GM19023 (cell line): ENCODE measurements around the gene KCNJ12.

Source experiments
- ATAC-seq: cut with Tn5 transposase; IDR thresholded peaks from one replicate; pipeline ENCODE4 v1.9.1; 2021; ENCODE audit warnings: mild to moderate bottlenecking, moderate library complexity; ENCODE audit not compliant: unreplicated experiment

The KCNJ12 gene

DNA sequence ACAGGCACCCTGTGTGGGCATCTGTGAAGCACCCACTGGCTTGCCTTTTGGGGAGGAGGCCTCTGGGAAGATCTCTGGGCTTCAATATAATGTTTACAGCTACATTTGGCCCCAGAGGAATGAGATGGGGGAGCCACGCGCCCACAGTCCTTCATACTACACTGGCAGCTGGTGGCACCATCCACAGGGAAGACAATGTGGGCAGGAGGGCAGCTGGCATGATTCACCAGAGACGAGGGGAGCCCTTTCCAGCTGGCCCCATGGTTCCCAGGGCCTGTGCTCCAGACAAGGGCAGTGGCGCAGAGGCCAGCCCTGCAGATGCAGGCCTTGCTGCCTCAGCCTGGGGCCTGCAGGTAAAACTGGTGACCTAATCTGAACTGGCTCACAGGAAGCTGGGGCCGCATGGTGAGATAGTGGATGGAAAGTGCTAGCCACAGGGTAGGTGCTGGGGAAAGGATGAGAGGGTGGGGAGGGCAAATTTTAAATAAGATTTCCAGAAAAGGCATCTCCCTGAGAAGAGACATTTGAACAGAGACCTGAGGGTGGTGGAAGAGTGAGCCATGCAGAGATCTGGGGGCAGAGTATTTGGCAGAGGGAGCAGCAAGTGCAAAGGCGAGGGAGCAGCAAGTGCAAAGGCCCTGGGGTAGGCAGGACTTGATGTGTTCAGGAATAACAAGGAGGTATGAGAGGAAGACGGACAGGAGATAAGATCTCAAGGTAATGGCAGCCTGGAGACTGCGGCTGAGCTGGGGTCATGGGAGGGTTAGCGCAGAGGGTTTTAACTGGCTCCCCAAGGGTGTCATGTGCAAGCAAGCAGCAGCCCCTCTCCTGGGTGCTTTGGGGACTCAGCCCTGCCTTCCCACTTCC, 12.1 kb upstream of the KCNJ12 start:
- no peak for ATAC-seq

DNA sequence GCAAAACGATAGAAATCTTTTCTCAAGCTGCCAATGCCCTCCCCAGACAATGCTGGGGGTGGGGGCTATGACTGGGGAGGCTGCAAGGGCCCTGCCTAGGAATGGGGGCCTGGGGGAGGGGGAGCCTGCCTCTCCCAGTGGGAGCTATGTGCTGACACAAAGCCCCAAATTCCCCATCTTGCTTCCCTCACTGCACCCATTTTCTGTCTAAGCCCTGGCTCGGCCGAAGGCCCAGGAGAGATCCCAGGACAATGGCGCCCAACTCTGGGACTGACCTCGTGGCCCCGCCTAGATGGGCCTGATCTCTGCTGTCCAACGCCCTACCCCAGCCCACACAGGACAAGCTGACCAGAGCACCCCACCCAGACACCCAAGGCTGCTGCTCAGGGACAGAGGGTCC, 11.1 kb upstream of the KCNJ12 start:
- no peak for ATAC-seq

DNA sequence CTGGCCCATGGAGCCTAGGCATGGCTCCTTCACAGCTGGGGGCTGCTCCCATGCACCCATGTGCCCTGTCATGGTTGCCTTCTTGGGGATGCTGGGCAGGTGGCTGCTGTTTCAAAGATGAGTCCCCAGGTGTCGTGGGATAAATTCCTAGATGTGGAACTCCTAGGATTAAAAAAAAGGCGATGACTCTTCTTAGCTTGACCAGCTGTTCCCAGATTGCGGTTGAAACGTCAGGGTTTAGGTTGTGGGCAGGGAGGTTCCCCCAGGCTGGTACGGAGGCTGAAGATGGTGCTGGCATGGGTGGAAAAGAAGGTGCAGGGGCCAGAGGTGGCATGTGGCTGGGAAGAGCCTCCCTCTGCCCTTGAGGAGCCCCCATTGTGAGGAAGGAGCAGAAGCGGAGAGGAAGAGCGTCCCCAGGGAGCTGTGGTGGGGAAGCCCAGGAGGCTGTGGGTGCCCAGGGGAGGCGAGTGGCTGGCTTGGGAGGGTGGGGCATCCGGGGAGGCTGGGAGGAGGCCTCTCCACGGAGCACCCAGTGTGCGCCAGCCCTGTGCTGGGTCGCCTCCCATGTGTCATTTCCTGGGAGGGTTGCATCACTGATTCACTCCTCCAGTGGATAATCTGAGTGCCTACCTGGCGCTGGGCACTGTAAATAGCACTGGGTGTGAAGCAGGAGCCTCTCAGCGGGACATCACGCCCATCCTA, 7.5 kb upstream of the KCNJ12 start:
- ATAC-seq, result no peak

DNA sequence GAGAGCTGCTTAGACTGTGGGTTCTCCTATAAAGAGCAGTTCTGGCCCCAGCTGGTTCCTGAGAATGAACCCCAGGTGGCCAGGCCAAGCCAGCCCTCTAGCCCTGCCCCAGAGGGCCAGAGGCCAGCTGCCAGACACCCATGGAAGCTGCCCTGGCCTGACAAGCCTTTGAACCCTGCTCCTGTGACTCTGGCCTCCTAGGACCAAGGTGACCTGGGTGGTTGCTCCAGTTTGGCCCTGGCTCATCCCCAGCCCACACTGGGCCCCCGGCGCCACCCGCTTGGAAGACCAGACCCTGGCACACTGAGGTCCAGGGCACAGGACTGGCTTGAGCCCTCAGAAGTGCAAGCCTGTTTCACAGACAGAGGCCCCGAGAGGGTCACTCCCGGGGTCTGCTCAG, 6.8 kb upstream of the KCNJ12 start:
- no peak for ATAC-seq

DNA sequence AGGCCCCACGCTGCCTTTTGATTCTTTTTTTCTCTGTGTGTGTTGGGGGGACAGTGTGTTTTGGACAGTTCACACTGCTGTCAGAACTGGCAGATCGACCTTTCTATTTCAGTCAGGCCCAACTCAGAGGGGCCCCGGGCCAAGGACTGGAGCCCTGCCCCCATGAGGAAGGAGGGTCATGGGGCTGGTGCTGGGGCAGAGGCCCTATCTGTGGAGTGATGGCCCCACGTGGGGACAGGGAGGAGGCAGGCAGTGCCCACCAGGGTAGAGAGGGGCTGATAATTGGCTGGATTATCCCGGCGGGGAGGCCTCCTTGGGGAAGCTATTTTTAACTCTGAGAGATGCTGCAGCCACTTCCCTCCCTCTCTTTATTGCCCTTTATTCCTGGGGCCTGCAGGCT, 5.7 kb upstream of the KCNJ12 start:
- no peak for ATAC-seq

DNA sequence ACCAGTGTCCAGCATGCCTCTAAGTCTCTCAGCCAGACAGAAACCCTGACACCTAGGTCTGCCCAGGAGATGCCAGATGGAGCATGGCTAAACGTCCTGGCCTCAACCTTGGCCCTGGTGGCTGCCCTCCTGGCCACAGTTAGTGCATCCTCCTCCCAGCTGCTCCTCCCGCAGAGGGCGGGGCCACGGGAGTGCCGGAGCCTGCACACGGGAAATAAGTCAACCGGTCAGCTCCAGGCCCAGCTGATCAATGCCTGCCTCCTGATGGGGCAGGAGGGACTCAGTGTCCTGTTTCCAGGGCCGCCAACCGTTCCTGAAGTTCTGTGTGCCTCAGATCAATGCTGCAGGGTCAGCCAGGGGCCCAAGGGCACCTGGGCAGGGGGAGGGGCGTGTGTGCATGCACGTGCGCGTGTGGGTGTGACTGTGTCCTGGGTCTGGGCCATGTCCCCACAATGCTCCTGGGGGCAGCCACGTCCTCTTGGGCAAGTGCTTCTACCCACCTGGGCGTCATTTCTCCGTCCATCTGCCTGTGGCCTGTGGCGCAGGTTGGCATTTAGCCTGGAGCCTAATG, 4.6 kb upstream of the KCNJ12 start:
- no peak for ATAC-seq

DNA sequence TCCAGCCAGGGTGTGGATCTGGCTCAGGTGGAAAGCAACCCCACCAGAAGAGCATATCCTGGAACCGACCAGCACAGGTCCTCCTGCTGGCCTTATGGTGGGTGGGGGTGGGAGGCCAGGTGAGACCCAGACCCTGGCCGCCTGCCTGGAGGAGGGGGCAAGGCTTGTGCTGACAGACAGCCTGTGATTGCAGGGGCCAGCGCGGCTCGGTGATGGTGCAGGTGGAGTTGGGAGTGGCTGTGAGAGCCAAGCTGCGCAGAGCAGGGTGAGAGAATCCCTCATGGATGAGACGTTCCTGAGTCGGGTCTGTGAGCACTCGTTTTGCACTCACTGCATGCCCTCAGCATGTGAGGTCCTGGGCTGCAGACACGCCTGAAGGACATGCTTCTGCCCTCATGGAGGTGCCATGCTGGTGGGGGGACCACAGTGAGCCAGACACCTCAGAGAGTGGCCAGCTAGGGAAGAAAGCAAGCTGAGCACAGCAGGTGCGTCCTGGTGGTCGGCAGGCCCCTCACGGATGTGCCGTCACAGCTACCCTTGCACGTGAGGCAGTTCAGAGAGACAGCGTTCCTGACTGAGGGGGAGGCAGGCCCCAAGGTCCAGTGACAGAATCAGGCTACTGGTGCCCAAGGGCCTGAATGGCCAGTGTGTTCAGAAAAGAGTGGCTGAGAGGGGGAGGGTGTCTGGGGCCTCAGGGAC, 3.8 kb upstream of the KCNJ12 start:
- no peak for ATAC-seq

DNA sequence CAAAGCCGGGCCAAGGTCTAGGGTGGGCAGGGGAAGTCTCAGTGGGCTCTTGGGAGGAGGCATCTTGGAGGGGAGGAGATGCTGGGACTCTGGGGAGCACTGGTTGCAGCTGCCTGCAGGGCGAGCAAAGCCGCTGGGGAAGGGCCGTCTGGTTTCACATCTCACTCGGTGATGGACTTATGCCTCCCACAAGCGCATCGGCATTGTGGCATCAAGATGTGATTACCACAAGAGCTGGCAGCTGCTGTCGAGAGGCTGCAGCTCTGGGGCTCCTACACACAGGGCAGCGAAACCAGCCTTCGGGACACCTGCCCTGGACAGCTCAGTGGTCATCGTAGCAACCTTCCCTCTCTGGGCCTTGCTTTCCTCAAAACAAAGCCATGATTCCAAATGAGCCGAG, 3.1 kb upstream of the KCNJ12 start:
- no peak for ATAC-seq

DNA sequence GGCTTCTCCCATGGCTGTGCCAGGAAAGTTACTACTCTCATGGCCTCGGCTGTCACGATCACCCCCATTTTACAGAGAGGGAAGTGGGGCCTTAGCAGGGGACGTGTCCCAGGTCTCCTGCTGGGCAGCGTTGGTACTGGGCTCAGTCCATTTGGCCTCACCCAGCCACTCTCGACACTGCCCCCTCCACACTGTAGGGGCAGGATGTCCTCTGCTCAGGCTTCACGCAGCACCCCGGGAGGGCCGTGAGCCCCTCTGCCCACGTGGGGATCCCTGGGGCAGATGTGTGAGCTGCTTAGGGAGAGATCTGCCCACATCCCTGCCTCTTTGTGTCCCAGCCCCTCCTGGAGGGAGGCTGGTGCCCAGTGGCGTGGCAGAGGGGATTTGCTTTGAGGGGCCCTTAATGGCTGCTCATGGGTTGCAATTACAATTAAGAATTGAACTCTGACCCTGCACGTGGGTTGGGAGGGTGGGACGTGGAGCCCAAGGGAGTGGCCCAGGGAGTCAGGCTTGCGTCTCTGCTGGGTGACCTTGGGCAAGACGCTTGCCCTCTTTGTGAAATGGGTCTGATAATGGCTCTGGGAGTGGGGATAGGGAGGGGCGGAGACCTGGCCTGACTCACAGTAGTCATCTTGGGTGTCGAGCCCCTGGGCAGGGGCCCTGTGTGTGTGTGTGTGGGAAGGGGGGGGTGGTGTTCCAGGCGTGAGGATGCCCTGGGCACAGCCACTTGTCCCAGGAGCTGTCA, 2.3 kb upstream of the KCNJ12 start:
- ATAC-seq, result no peak

DNA sequence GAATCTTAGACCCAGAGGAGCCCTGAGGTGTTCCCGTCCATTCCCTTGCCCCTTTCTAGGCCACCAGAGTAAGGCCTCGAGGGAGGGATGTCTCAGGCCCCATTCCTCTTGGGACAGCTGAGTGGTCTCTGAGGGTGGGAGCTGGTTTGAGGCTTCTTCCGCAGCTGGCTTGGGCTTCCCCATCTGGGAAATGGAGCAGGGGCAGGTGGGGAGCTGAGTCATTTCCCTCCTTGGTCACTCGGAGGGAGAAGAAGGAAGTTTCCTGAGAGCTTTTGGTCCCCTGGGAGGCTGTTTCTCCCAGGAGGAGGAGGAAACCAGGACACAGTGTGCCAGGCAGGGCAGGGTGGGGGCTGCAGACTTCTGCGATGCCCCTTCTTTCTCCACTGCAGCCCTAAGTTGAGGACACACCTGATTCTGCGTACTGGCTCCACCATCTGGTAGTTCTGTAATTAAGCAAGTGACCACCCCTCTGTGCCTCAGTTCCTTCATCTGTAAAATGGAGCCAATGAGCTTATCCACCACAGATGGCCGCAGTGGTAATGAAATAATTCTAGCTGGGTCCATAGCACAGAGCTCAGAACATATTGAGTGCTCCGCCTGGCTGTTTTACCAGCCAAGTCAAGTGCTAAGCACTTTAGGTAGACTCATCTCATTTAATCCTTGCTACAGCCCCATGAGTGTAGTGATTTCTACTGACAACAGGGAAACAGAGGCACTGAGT, 1.6 kb upstream of the KCNJ12 start:
- ATAC-seq, result no peak

DNA sequence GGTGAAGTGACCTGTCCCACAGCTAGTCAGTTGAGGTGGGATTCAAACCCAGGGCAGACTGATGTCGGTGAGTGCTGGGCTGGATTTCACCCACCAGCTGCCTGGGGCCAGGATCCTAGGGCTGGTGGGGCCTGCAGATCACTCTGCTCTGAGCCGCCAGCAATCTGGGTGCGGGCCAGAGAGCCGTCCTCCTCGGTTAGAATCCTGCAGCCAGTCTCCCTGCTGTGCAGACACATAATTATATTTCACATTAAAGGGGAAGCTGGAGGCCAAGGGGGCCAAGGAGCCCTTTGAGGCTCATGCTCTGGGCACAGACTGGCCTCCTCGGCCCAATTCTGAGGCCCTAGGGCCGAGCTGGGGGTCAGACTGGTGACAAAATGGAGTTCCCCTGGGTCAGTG, 996 bp upstream of the KCNJ12 start:
- no peak for ATAC-seq

DNA sequence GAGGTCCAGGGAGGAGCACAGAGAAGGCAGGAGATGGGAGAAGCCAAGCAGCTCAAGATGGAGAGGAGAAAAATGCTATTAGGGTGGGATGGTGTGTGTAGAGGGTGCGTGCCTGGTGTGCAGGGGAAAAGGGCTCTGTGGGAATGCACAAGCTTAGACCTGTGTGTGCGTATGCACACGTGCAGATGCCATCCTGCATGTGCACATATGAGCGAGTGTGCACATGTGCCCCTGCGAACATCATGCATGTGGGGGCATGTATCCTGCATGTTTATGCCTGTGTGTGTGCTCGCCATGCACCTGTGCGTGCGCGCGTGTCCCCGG, 438 bp upstream of the KCNJ12 start:
- ATAC-seq, result no peak

DNA sequence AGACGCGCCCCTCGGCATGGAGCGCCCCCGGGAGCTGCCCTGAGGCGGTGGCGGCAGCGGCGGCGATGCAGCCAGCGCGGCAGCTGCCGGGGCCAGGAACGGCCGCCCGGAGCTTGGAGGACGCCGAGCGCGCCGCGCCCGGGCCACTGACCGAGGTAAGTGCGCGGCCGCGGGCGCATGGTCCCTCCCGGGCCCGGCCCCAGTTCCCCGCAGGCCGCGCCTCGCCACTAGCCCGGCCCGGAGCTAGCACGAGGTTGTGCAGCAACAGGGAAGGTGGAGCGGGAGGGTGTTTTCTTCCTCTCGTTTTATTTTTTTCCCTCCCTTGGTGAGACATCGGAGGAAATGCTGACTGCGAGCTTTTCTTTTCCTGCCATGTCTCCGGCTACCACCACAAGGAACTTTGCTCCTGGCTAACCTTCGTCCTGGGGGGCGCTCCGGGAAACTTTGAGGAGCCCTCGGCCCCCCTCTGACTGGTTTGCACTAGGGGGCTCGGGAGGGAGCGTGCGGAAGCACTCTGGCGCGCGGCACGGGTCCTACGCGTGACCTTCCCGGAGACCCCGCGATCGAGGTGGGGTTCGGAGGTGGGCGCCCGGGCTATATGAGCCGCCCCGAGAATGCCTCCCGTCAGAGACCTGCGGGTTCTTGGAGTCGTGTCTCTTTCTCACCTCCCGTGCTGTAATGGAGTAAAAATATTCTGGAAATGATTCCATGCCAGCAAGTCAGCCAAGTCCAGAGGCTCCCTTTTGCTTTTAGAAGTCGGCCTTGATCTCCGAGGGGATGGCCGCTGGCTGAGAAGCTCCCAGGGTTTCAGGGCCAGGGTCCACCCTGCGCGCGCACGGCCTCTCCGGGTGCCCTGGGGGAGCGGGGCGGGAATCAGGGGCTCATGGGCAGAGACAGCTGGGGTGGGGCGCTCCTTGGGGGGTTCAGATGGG, 868 bp downstream of the KCNJ12 start:
- ATAC-seq, result no peak

DNA sequence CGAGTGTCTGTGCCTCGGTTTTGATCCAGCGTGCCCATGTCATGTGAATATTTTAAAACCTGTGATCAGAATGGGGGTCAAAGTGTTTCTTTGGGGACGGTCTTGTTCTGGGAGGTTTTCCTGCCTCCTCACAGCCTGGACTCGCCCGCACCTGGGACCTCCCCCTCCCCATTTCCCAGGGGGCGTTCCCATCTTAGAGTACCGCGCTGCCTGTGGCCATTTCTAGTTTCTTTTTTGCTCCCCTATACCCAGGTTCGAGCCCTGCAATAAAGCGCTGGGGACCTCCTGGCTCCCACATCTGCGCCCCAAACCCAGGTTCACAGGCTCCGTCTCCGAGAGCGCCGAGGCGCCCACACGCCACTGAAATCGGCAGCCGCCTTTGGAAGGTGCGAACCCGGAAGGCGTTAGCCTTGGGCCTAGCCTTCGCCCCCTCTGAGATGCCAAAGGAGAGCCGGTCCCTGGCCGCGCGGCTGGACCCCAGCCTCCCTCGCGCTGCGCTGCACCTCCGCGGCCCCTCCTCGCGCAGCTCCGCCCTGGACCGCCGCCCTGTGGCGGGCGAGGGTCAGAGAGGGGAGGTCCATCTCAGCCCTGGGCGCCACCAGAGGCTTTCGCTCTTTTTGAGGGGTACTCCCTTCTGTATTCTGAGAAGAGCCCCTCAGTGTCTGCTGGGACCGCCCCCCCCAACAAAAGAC, 1.7 kb downstream of the KCNJ12 start:
- ATAC-seq, result no peak

DNA sequence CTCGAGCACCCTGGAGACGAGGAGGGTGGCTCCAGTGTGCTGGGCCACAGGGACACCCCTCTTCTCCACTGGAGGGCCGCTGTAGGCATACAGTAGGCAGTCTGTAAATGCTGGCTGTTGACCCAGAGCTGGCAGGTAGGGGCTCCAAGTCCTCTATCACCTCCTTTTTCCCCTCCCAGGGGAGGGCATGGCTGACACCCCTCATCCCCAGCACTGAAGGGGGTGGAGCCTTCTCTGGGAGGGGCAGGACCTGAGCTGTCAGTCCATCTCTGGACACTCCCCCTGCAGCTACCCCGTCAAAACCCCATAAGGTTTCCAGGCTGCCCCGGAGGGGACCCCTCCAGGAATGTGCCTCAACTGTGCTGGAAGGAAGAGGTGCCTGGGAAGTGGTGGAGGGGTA, 2.4 kb downstream of the KCNJ12 start:
- no peak for ATAC-seq

DNA sequence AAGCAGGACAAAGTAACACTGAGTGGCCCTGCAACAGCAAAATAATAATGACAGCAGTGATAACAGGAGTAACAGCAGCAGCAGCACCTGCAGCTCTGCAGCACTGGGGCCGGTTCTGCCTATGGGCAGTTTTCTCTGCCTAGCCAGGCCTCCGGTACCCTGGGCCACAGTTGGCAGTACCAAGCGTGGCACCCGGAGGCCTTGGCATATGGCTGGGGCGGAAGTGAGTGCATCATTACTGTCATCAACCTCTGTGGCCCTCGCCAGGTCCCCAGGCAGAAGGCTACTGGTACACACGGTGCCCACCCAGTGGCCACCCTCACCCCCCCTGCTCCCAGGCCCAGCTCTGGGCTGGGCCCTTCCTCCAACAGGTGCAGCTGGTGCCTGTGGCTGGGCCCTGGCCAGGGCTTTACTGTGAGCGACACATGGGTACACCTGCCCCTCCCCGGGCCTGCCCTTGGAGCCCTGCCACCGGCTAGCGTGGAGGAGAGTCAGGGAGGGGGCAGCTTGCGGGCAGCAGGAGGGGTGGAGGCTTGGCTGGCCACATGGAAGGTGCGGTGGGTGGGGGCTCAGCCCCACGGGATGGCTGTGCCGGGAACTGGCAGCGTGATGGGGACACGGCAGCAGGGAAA, 3.0 kb downstream of the KCNJ12 start:
- no peak for ATAC-seq

DNA sequence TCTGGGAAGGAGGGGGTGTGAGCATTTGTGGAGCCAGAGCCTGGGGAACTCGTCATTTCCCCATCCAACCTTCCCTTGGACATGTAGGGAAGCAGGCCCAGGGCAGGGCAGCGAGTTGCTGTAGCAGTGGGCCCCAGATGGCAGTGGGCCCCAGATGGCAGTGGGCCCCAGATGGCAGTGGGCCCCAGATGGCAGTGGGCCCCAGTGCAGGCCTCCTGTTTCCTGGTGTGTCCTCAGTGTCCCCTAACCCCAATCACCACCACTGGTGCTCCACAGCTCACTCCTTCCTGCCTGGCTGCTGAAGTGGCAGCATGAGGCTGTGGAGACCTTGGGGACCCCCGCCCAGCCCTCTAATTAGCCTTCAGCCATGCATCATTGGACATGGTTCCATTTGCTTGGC, 4.5 kb downstream of the KCNJ12 start:
- ATAC-seq, result no peak

DNA sequence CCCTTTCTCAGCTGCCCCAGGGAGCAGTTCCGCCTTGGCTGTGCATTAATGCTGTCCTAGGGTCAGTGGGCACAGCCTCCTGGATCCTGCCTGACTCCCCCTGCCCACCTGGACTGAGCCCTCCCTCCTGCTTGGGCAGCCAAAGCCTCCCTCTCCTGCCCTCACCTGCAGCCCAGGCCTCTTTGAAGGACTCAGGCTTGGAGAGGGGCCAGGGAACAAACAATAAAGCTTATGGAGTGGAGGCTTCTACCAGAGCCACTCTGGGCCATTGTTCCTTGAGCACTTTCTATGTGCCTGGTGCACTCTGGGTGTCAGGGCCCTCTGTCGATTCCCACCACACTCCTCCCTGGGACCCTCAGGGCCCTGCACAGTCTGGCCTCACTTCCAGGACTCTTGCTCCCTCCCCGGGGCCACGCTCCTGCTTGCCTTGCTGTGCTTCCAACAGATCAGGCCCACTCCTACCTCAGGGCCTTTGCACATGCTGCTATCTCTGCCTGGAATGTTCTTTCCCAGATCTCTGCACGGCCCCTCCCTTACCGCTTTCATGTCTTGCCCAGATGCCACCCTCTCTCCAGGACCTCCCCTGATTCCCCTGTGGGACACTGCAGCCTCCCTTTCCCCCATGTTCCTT, 5.0 kb downstream of the KCNJ12 start:
- no peak for ATAC-seq
